H1 (cell line): ENCODE measurements around the gene ANGPTL2. TPM values are rescaled to one million over a fixed set of nuclear protein-coding genes. Genes with fewer than 3 reads are reported as not detected.

Experiments used
- CTCF ChIA-PET: fragments of 300-600 bp; sonication (Branson Sonifier 250); formaldehyde crosslinking; loops from one replicate; lab custom pipeline; 2021; ENCODE audit not compliant: partially characterized antibody; lab: Charles Lee
- POLR2A ChIA-PET: fragments of 300-600 bp; sonication (Branson Sonifier 250); formaldehyde crosslinking; loops from one replicate; lab custom pipeline; 2021; ENCODE audit warnings: inconsistent platforms; ENCODE audit not compliant: partially characterized antibody; lab: Charles Lee
- DNase-seq, 2 experiments: peaks; one replicate each; pipeline versions ENCODE4 v3.0.0 to v3.0.0-alpha.2; 2010 to 2022; ENCODE audit warnings: low spot score in 2 of 2, low read depth in 1 of 2, mixed read lengths in 1 of 2
- FAIRE-seq: peaks from 2 replicates; lab custom pipeline; 2011; peaks lifted over from hg19 to GRCh38; lab: Jason Lieb, UNC
- H2AFZ ChIP-seq: 2 replicates; pipeline ENCODE4 v1.8.1; 2012; ENCODE audit warnings: low read length, inconsistent platforms
- H2AK5ac ChIP-seq: 2 replicates; pipeline ENCODE4 v1.6.1; 2013; ENCODE audit warnings: low read depth, low read length
- H2BK120ac ChIP-seq: replicated peaks from 2 replicates; pipeline ENCODE3; 2013; ENCODE audit warnings: low read depth, low read length, inconsistent platforms
- H2BK12ac ChIP-seq: 2 replicates; pipeline ENCODE4 v1.6.1; 2013; ENCODE audit warnings: low read depth, low read length
- H2BK15ac ChIP-seq: 2 replicates; pipeline ENCODE4 v1.6.1; 2013; ENCODE audit warnings: low read length
- H2BK20ac ChIP-seq: 2 replicates; pipeline ENCODE4 v1.6.1; 2013; ENCODE audit warnings: low read length
- H2BK5ac ChIP-seq: 2 replicates; pipeline ENCODE4 v1.6.1; 2013; ENCODE audit warnings: low read depth, low read length
- H3K14ac ChIP-seq: 2 replicates; pipeline ENCODE4 v1.6.1; 2013; ENCODE audit warnings: inconsistent platforms; ENCODE audit not compliant: insufficient read length
- H3K18ac ChIP-seq: 2 replicates; pipeline ENCODE4 v1.6.1; 2013; ENCODE audit warnings: low read length; ENCODE audit errors: extremely low read depth
- H3K23ac ChIP-seq: 2 replicates; pipeline ENCODE4 v1.6.1; 2013; ENCODE audit warnings: inconsistent platforms; ENCODE audit not compliant: insufficient read length
- H3K23me2 ChIP-seq: 2 replicates; pipeline ENCODE4 v1.6.1; 2013; ENCODE audit warnings: low read depth, low read length
- H3K27ac ChIP-seq: 2 replicates; pipeline ENCODE4 v1.6.1; 2011; ENCODE audit warnings: low read depth, low read length, inconsistent platforms
- H3K27me3 ChIP-seq, 4 experiments: replicated peaks in 1 of 4; 1 replicate in 1 of 4; 2 replicates in 3 of 4; pipeline versions ENCODE4 v1.6.1 to v1.8.1; 2011 to 2013; ENCODE audit warnings: low read length in 3 of 4, mild to moderate bottlenecking in 3 of 4, inconsistent platforms in 2 of 4, mixed read lengths in 2 of 4, moderate library complexity in 1 of 4; ENCODE audit not compliant: control insufficient read depth in 3 of 4, insufficient read depth in 3 of 4; ENCODE audit errors: extremely low read depth in 1 of 4
- H3K36me3 ChIP-seq, 4 experiments: 2 replicates each; pipeline versions ENCODE4 v1.6.1 to v1.8.1; 2011 to 2013; ENCODE audit warnings: mild to moderate bottlenecking in 4 of 4, low read length in 3 of 4, moderate library complexity in 2 of 4, control low read depth in 1 of 4, inconsistent platforms in 1 of 4; ENCODE audit not compliant: insufficient read depth in 4 of 4, control insufficient read depth in 2 of 4
- H3K4ac ChIP-seq: replicated peaks from 2 replicates; pipeline ENCODE3; 2013; ENCODE audit warnings: low read length, low read depth, mixed read lengths, inconsistent platforms; ENCODE audit not compliant: insufficient read length
- H3K4me1 ChIP-seq, 4 experiments: replicated peaks in 1 of 4; 1 replicate in 1 of 4; 2 replicates in 3 of 4; pipeline versions ENCODE4 v1.6.1 to v1.8.1; 2011 to 2013; ENCODE audit warnings: low read length in 3 of 4, inconsistent platforms in 2 of 4, mixed read lengths in 1 of 4; ENCODE audit not compliant: insufficient read depth in 4 of 4, control insufficient read depth in 3 of 4
- H3K4me2 ChIP-seq, 2 experiments: 2 replicates each; pipeline versions ENCODE4 v1.6.1 to v1.8.1; 2011 to 2013; ENCODE audit warnings: low read depth in 2 of 2, low read length in 2 of 2, control low read depth in 1 of 2, inconsistent platforms in 1 of 2, mild to moderate bottlenecking in 1 of 2; ENCODE audit not compliant: insufficient read depth in 1 of 2
- H3K4me3 ChIP-seq, 4 experiments: fragments of 200-600, 300-600 bp in 1 of 4; sonication (generic), shearing (Covaris generic), sonication (Bioruptor Twin) in 1 of 4; 2 replicates each; pipeline versions ENCODE4 v1.5.1 to v1.8.1; 2011 to 2016; ENCODE audit warnings: low read length in 4 of 4, low read depth in 3 of 4, control low read depth in 2 of 4, inconsistent platforms in 2 of 4, mild to moderate bottlenecking in 2 of 4, mixed read lengths in 1 of 4, moderate library complexity in 1 of 4; ENCODE audit not compliant: insufficient read depth in 2 of 4; ENCODE audit errors: extremely low read depth in 1 of 4
- H3K56ac ChIP-seq: replicated peaks from 2 replicates; pipeline ENCODE3; 2013; ENCODE audit warnings: low read depth, mild to moderate bottlenecking, mixed read lengths, low read length, inconsistent platforms; ENCODE audit not compliant: insufficient read length
- H3K79me1 ChIP-seq: 2 replicates; pipeline ENCODE4 v1.6.1; 2013; ENCODE audit warnings: low read depth, low read length, control low read depth
- H3K79me2 ChIP-seq, 2 experiments: 2 replicates each; pipeline versions ENCODE4 v1.6.1 to v1.8.1; 2012 to 2013; ENCODE audit warnings: low read length in 2 of 2, mild to moderate bottlenecking in 2 of 2, inconsistent platforms in 1 of 2; ENCODE audit not compliant: insufficient read depth in 2 of 2, control insufficient read depth in 1 of 2
- H3K9ac ChIP-seq, 4 experiments: replicated peaks in 1 of 4; 1 replicate in 1 of 4; 2 replicates in 3 of 4; pipeline versions ENCODE4 v1.6.1 to v1.8.1; 2011 to 2013; ENCODE audit warnings: low read depth in 3 of 4, low read length in 3 of 4, control low read depth in 2 of 4, mild to moderate bottlenecking in 2 of 4, moderate library complexity in 2 of 4, inconsistent platforms in 1 of 4; ENCODE audit errors: extremely low read depth in 1 of 4
- H3K9me3 ChIP-seq, 2 experiments: 2 replicates each; pipeline versions ENCODE4 v1.6.1 to v1.8.1; 2012 to 2013; ENCODE audit warnings: mild to moderate bottlenecking in 2 of 2, moderate library complexity in 2 of 2, control low read depth in 1 of 2, inconsistent platforms in 1 of 2, low read depth in 1 of 2, low read length in 1 of 2, mixed read lengths in 1 of 2; ENCODE audit not compliant: insufficient read depth in 2 of 2
- H4K20me1 ChIP-seq, 2 experiments: replicated peaks in 1 of 2; 2 replicates each; pipeline versions ENCODE3 to v1.8.1; 2011 to 2013; ENCODE audit warnings: inconsistent platforms in 2 of 2, low read length in 2 of 2, mild to moderate bottlenecking in 1 of 2; ENCODE audit not compliant: insufficient read depth in 2 of 2, control insufficient read depth in 1 of 2
- H4K5ac ChIP-seq: 2 replicates; pipeline ENCODE4 v1.6.1; 2013; ENCODE audit warnings: low read length, low read depth, mixed read lengths, inconsistent platforms; ENCODE audit not compliant: insufficient read length
- H4K8ac ChIP-seq: 2 replicates; pipeline ENCODE4 v1.8.0; 2013; ENCODE audit warnings: mild to moderate bottlenecking, moderate library complexity, low read length, inconsistent platforms; ENCODE audit not compliant: insufficient read depth; ENCODE audit errors: extremely low read depth
- H4K91ac ChIP-seq: replicated peaks from 2 replicates; pipeline ENCODE3; 2013; ENCODE audit warnings: low read length, mixed read lengths, inconsistent platforms; ENCODE audit not compliant: insufficient read length
- BACH1 ChIP-seq: IDR thresholded peaks from 2 replicates; pipeline ENCODE4 v1.6.1; 2012; ENCODE audit warnings: low read length, improper control_type of control experiment
- EZH2 ChIP-seq: fragments of 200-600 bp; sonication (generic); IDR thresholded peaks from 2 replicates; pipeline ENCODE4 v1.7.1; 2012; ENCODE audit warnings: low read depth, mild to moderate bottlenecking, moderate library complexity, low read length, inconsistent platforms; ENCODE audit not compliant: severe bottlenecking
- NANOG ChIP-seq: IDR thresholded peaks from 2 replicates; pipeline ENCODE4 v1.6.1; 2011; ENCODE audit warnings: low read length, low read depth, mild to moderate bottlenecking, inconsistent platforms; ENCODE audit not compliant: insufficient read depth, poor library complexity, severe bottlenecking
- PHF8 ChIP-seq: fragments of 200-600 bp; sonication (generic); conservative IDR thresholded peaks from 2 replicates; pipeline ENCODE4 v1.7.1; 2012; ENCODE audit warnings: low read depth, mild to moderate bottlenecking, inconsistent platforms, low read length, moderate library complexity
- RAD21 ChIP-seq, 2 experiments: IDR thresholded peaks in 1 of 2; conservative IDR thresholded peaks in 1 of 2; 2 replicates each; pipeline ENCODE4 v1.6.1; 2011; ENCODE audit warnings: low read depth in 2 of 2, low read length in 2 of 2, improper control_type of control experiment in 1 of 2, inconsistent platforms in 1 of 2, mild to moderate bottlenecking in 1 of 2, moderate library complexity in 1 of 2
- SP1 ChIP-seq: IDR thresholded peaks from 2 replicates; pipeline ENCODE4 v1.6.1; 2011; ENCODE audit warnings: low read depth, low read length
- SUZ12 ChIP-seq: fragments of 200-600 bp; sonication (generic); IDR thresholded peaks from 2 replicates; pipeline ENCODE4 v1.6.1; 2012; ENCODE audit warnings: mild to moderate bottlenecking, inconsistent platforms, low read length, moderate library complexity, mixed read lengths
- YY1 ChIP-seq: IDR thresholded peaks from 2 replicates; pipeline ENCODE4 v1.6.1; 2011; ENCODE audit warnings: low read depth, mild to moderate bottlenecking, low read length
- WGBS, 2 experiments: shearing (Covaris generic) in 1 of 2; methylation state at CpG; one replicate each; pipeline versions ENCODE4 v1.1.6 to v1.1.7; 2013 to 2015; ENCODE audit warnings: low lambda C conversion rate in 2 of 2, mixed read lengths in 2 of 2, inconsistent platforms in 1 of 2, low coverage in 1 of 2, missing lambda C conversion rate in 1 of 2; ENCODE audit not compliant: insufficient replicate concordance in 2 of 2, insufficient coverage in 1 of 2, insufficient read length in 1 of 2; ENCODE audit errors: extremely low coverage in 1 of 2, missing lambda C conversion rate in 1 of 2; 5-methylcytosine and 5-hydroxymethylcytosine counted together
- polyA plus RNA-seq, 7 experiments: library from polyadenylated mRNA; depleted of rRNA in 3 of 7; stranded (reverse) in 5 of 7; unstranded in 2 of 7; fragments of >200 nt in 5 of 7; fragments of 200-250 nt in 2 of 7; gene quantifications; 1 replicate in 5 of 7; 2 replicates in 1 of 7; 4 replicates in 1 of 7; pipeline versions ENCODE4 v1.2.1 to v1.2.3, GENCODE V29; 2011 to 2013; ENCODE audit warnings: missing spikeins in 2 of 7, mixed read lengths in 2 of 7
- total RNA-seq: library from RNA; stranded (reverse); fragmentation: NEBNext Ultra II Directional; extraction: Animal tissue kit (Norgen Biotek cat#: 25700); gene quantifications from 2 replicates; pipeline ENCODE4 v1.2.1, GENCODE V29; 2021
- TF ChIP-seq, protein P1 (sequence below): IDR thresholded peaks from 2 replicates; pipeline ENCODE4 v1.6.1; 2011; ENCODE audit warnings: low read length, improper control_type of control experiment
- TF ChIP-seq, protein P2 (sequence below): IDR thresholded peaks from 2 replicates; pipeline ENCODE4 v1.6.1; 2012; ENCODE audit warnings: inconsistent platforms

Gene ANGPTL2
- total and polyA plus RNA-seq, 2 of the 8 experiments (the other 6 are each of a cell fraction or from before 2014, with no cell fraction given), result 9.0 to 10.6 TPM

DNA sequence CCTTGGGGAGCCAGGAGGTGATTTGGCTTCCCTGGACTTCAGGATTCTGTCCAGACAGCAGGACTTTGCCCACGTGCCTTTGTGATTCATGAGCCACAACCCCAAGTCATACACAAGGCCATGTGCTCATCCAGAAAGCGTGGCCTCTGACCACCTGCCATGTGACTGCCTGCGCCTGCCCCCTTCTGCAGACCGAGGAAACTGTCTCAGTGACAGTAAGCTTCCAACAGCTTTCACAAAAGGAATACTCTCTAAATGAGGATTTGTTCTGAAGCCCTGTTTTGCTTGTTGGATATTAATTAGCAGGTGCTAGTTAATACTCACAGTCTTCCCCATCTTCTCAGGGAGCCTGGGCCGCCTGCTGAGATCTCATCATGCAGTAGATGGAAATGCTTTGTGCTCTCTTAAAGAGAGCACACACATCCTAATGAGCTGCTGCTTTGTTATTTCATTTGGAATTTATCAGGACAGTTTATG lies 36.9 kb upstream of the ANGPTL2 start:
- CTCF ChIA-PET, result interaction anchor here (0.7 to 4.2 kb wide), 18 partner anchors 9 to 218 kb away, joined by 3 to 29 read pairs (median 4); no protein-coding TSS in a partner anchor
- Histone ChIP-seq H3K79me2 (no peaks in the 10 kb centered on the region), H4K5ac (no peak overlapping the region), H2BK12ac (peak overlapping the region; percentile 45), H3K36me3 (no peaks in the 10 kb centered on the region), H3K4me1 (peaks cover 3 to 9% (median 6%) of the 10 kb centered on the region in 4 experiments), H3K79me1 (no peaks in the 10 kb centered on the region), H3K27ac (no peak overlapping the region), H3K4ac (no peak overlapping the region), H3K18ac (no peak overlapping the region), H4K20me1 (no peaks in the 10 kb centered on the region), H4K8ac (no peak overlapping the region), H3K9me3 (no peaks in the 10 kb centered on the region), H4K91ac (peak overlapping the region; percentile 2), H3K56ac (no peak overlapping the region), H2BK5ac (no peak overlapping the region), H3K4me2 (no peak overlapping the region; a peak in 1 of 4 replicates), H2AFZ (peak overlapping the region; percentile 64; the same call in 1 of the 2 replicates), H2AK5ac (0 out of 2 replicates have a peak overlapping the region, but pooled peaks have one; percentile 3), H3K9ac (peak overlapping the region in 1 of 4 experiments; percentile 14; a peak in 1 of 7 replicates), H3K23me2 (no peaks in the 10 kb centered on the region), H3K4me3 (no peak overlapping the region), H3K27me3 (no peaks in the 10 kb centered on the region), H3K23ac (no peak overlapping the region), H2BK20ac (0 out of 2 replicates have a peak overlapping the region, but pooled peaks have one; percentile 16), H2BK15ac (no peak overlapping the region), H3K14ac (no peak overlapping the region), H2BK120ac (no peak overlapping the region)
- no peak for FAIRE-seq
- POLR2A ChIA-PET, result interaction anchor here (1.0 to 1.3 kb wide), 3 partner anchors 9 to 25 kb away, joined by 3 to 4 read pairs (median 3); no protein-coding TSS in a partner anchor
- DNase-seq, result peak; percentile 17 to 66
- WGBS, 2 experiments, result 26% methylated on average over 5 of the region's 5 CpGs; no CpG with 5 or more reads in 1 of the 2 experiments
- TF ChIP-seq SP1, result no peak
- peak; percentile 60 to 66 for TF ChIP-seq RAD21 (IDR thresholded peaks at IDR 0.05 in 1 of 2, conservative IDR thresholded peaks at IDR 0.05 in 1 of 2; ENCODE audit: low read depth in 2 of 2, low read length in 2 of 2)
- TF ChIP-seq EZH2, result no peak
- TF ChIP-seq, protein P1, sequence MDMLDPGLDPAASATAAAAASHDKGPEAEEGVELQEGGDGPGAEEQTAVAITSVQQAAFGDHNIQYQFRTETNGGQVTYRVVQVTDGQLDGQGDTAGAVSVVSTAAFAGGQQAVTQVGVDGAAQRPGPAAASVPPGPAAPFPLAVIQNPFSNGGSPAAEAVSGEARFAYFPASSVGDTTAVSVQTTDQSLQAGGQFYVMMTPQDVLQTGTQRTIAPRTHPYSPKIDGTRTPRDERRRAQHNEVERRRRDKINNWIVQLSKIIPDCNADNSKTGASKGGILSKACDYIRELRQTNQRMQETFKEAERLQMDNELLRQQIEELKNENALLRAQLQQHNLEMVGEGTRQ, result peak; percentile 74
- TF ChIP-seq PHF8, result no peak
- TF ChIP-seq NANOG, result no peak
- TF ChIP-seq, protein P2, sequence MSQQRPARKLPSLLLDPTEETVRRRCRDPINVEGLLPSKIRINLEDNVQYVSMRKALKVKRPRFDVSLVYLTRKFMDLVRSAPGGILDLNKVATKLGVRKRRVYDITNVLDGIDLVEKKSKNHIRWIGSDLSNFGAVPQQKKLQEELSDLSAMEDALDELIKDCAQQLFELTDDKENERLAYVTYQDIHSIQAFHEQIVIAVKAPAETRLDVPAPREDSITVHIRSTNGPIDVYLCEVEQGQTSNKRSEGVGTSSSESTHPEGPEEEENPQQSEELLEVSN, result peak; percentile 94
- no peak for TF ChIP-seq SUZ12
- TF ChIP-seq YY1, result no peak
- TF ChIP-seq BACH1, result no peak
